Endothelial cell of umbilical vein (primary cell): ENCODE data around the gene SPATS2L. TPM values are rescaled to one million over a fixed set of nuclear protein-coding genes. Genes with fewer than 3 reads are reported as not detected.

Experiments used
- BruUV-seq: library from RNA; stranded (reverse); fragments of 400-500 nt; replicated peaks from 2 replicates; lab custom pipeline; 2021; lab: Mats Ljungman, UMichigan
- CTCF ChIA-PET: fragments of 300-600, 350-600 bp; sonication (Branson Sonifier 250); formaldehyde crosslinking; loops from one replicate; lab custom pipeline; 2021; ENCODE audit warnings: antibody characterized with exemption, inconsistent platforms; lab: Charles Lee
- POLR2A ChIA-PET: fragments of 300-600, 350-600 bp; sonication (Branson Sonifier 250); formaldehyde crosslinking; loops from one replicate; lab custom pipeline; 2021; ENCODE audit warnings: antibody characterized with exemption, inconsistent platforms; lab: Charles Lee
- DNase-seq: peaks from one replicate; pipeline ENCODE4 v3.0.0-alpha.2; 2011; ENCODE audit warnings: low read depth, low spot score
- FAIRE-seq: peaks from 2 replicates; lab custom pipeline; 2011; peaks lifted over from hg19 to GRCh38; lab: Jason Lieb, UNC
- H2AFZ ChIP-seq: 2 replicates; pipeline ENCODE4 v1.6.0; 2012; ENCODE audit warnings: low read depth, low read length, control low read depth, inconsistent platforms
- H3K27ac ChIP-seq: 2 replicates; pipeline ENCODE4 v1.5.1; 2011; ENCODE audit warnings: low read depth, mild to moderate bottlenecking, control low read depth, low read length, moderate library complexity; ENCODE audit not compliant: insufficient read depth
- H3K27me3 ChIP-seq, 2 experiments: 2 replicates each; pipeline versions ENCODE4 v1.6.0 to v1.6.1; 2011; ENCODE audit warnings: low read length in 2 of 2, mixed read lengths in 1 of 2; ENCODE audit not compliant: control insufficient read depth in 2 of 2, insufficient read depth in 2 of 2
- H3K36me3 ChIP-seq, 2 experiments: 2 replicates in 1 of 2; 3 replicates in 1 of 2; pipeline ENCODE4 v1.5.1; 2011; ENCODE audit warnings: low read length in 2 of 2, mild to moderate bottlenecking in 1 of 2, moderate library complexity in 1 of 2; ENCODE audit not compliant: control insufficient read depth in 2 of 2, insufficient read depth in 2 of 2; ENCODE audit errors: extremely low read depth in 1 of 2
- H3K4me1 ChIP-seq: 3 replicates; pipeline ENCODE4 v1.5.1; 2011; ENCODE audit warnings: mild to moderate bottlenecking, low read length; ENCODE audit not compliant: control insufficient read depth, insufficient read depth; ENCODE audit errors: extremely low read depth
- H3K4me2 ChIP-seq: 2 replicates; pipeline ENCODE4 v1.6.1; 2011; ENCODE audit warnings: low read length, control low read depth, mixed read lengths; ENCODE audit not compliant: insufficient read depth
- H3K4me3 ChIP-seq, 3 experiments: fragments of 200-600 bp in 1 of 3; sonication (generic), shearing (Covaris generic) in 1 of 3; replicated peaks in 1 of 3; 2 replicates each; pipeline ENCODE4 v1.5.1; 2011 to 2016; ENCODE audit warnings: control low read depth in 3 of 3, low read length in 3 of 3, mild to moderate bottlenecking in 2 of 3, inconsistent platforms in 1 of 3, low read depth in 1 of 3, moderate library complexity in 1 of 3; ENCODE audit not compliant: insufficient read depth in 1 of 3
- H3K79me2 ChIP-seq: 2 replicates; pipeline ENCODE4 v1.6.0; 2012; ENCODE audit warnings: low read length, inconsistent platforms; ENCODE audit not compliant: control insufficient read depth, insufficient read depth
- H3K9ac ChIP-seq: replicated peaks from 2 replicates; pipeline ENCODE3; 2011; ENCODE audit warnings: low read length, control low read depth; ENCODE audit not compliant: insufficient read depth; ENCODE audit errors: extremely low read depth
- H3K9me1 ChIP-seq: replicated peaks from 3 replicates; pipeline ENCODE4 v1.6.0; 2011; ENCODE audit warnings: mild to moderate bottlenecking, low read length; ENCODE audit not compliant: control insufficient read depth, insufficient read depth; ENCODE audit errors: extremely low read depth
- H3K9me3 ChIP-seq: replicated peaks from 2 replicates; pipeline ENCODE4 v1.5.1; 2012; ENCODE audit warnings: low read length, inconsistent platforms; ENCODE audit not compliant: control insufficient read depth, insufficient read depth
- H4K20me1 ChIP-seq: replicated peaks from 2 replicates; pipeline ENCODE3; 2011; ENCODE audit warnings: mild to moderate bottlenecking, low read length; ENCODE audit not compliant: control insufficient read depth, insufficient read depth; ENCODE audit errors: extremely low read depth
- CTCF ChIP-seq, 2 donors: IDR thresholded peaks; 1 replicate in 1 of 2; 2 replicates in 1 of 2; pipeline ENCODE4 v1.5.1; 2011; ENCODE audit warnings: low read length in 2 of 2, mild to moderate bottlenecking in 2 of 2, moderate library complexity in 2 of 2, control low read depth in 1 of 2, inconsistent platforms in 1 of 2, low read depth in 1 of 2; ENCODE audit not compliant: insufficient read depth in 1 of 2; ENCODE audit errors: extremely low read depth in 1 of 2
- FOS ChIP-seq: IDR thresholded peaks from 2 replicates; pipeline ENCODE4 v1.6.1; 2011; ENCODE audit warnings: mild to moderate bottlenecking, low read length, moderate library complexity, borderline replicate concordance; ENCODE audit not compliant: insufficient read depth
- GATA2 ChIP-seq: IDR thresholded peaks from 2 replicates; pipeline ENCODE4 v1.7.0; 2011; ENCODE audit warnings: low read depth, mild to moderate bottlenecking, moderate library complexity, mixed read lengths, low read length; ENCODE audit not compliant: insufficient read length, insufficient read depth
- MYC ChIP-seq: IDR thresholded peaks from one replicate; pipeline ENCODE4 v1.6.1; 2011; ENCODE audit warnings: mild to moderate bottlenecking, low read depth, low read length
- POLR2A ChIP-seq: IDR thresholded peaks from 2 replicates; pipeline ENCODE4 v1.6.1; 2012; ENCODE audit warnings: low read depth, mild to moderate bottlenecking, control low read depth, low read length
- dilution Hi-C: fragments of 300-500 bp; cut with MboI; formaldehyde crosslinking; loops from one replicate; pipeline ENCODE4 v1.15.0; 2019; ENCODE audit warnings: low sequenced_read_pairs; ENCODE audit not compliant: extremely low pct_ligation_motif_present
- intact Hi-C: fragments of 100-400 bp; cut with micrococcal nuclease; formaldehyde crosslinking; loops from one replicate; pipeline ENCODE4 v1.10.0; 2022
- polyA plus RNA-seq, 4 experiments: library from polyadenylated mRNA; depleted of rRNA in 3 of 4; stranded (reverse) in 3 of 4; unstranded in 1 of 4; fragments of >200 nt; gene quantifications; 2 replicates each; pipeline versions ENCODE4 v1.2.1 to v1.2.3, GENCODE V29; 2011 to 2012; ENCODE audit warnings: missing spikeins in 1 of 4
- total RNA-seq: library from RNA; stranded (reverse); gene quantifications from 2 replicates; pipeline ENCODE4 v1.2.3, GENCODE V29; 2021

The SPATS2L gene
- total and polyA plus RNA-seq, 2 donors (not counting 3 experiments of a cell fraction or from before 2014, with no cell fraction given), result 29.1 to 72.9 TPM

- Histone ChIP-seq H3K4me2 (no peak overlapping the region), H3K79me2 (peaks cover 74% of the 10 kb centered on the region), H4K20me1 (peaks cover 10% of the 10 kb centered on the region), H3K4me1 (peaks cover 8% of the 10 kb centered on the region), H2AFZ (no peak overlapping the region), H3K9me1 (no peaks in the 10 kb centered on the region), H3K9me3 (no peaks in the 10 kb centered on the region), H3K27me3 (no peaks in the 10 kb centered on the region), H3K36me3 (peaks cover 0 to 2% of the 10 kb centered on the region in 2 experiments), H3K27ac (no peak overlapping the region), H3K9ac (no peak overlapping the region), H3K4me3 (no peak overlapping the region)
- no peak for TF ChIP-seq FOS
- ChIA-PET POLR2A (no interaction called here), CTCF (interaction anchor here (0.9 to 2.2 kb wide), 7 partner anchors 13 to 336 kb away, joined by 3 to 16 read pairs (median 4); partner anchors contain the start of gene KCTD18)
- no peak for FAIRE-seq
- BruUV-seq, result no TSS peak
- dilution Hi-C loops (no loop called here), intact Hi-C loops (loop anchor here (2.0 to 5.0 kb wide), 2 partner anchors 69 to 148 kb away; no protein-coding TSS in a partner anchor)
- DNase-seq, result no peak
Measured at GRCh38 chr2:200309296-200310049, 3.0 kb downstream of the SPATS2L start.

DNA sequence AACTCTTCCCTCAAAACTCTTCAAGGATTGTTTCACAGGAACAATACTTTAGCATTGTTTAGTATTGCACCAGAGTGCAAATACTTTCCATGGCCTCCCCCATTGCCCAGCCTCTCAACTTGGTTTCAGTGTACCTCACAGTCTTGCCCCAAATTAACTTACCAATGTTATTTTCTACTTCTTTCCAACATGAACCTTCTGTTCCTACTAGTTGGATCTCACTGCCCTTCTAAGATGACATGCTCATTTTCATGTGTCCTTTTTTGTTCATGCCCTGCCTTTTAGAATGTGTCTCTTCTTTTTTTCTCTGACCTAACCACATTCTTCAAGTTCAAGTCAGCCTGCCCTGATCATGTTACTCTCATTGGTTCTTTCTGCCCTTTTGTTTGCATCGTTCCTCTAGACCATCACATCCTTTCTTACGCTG is 4.1 kb downstream of the SPATS2L start:
- Histone ChIP-seq H3K9ac (no peak overlapping the region), H4K20me1 (peaks cover 10% of the 10 kb centered on the region), H3K27ac (no peak overlapping the region), H3K4me2 (no peak overlapping the region), H3K27me3 (no peaks in the 10 kb centered on the region), H3K9me3 (no peaks in the 10 kb centered on the region), H3K9me1 (no peaks in the 10 kb centered on the region), H2AFZ (no peak overlapping the region), H3K4me1 (peaks cover 8% of the 10 kb centered on the region), H3K4me3 (no peak overlapping the region), H3K36me3 (peaks cover 0 to 2% of the 10 kb centered on the region in 2 experiments), H3K79me2 (peaks cover 84% of the 10 kb centered on the region)
- no peak for FAIRE-seq
- BruUV-seq, result TSS peak; percentile 0
- TF ChIP-seq CTCF (IDR thresholded peaks at IDR 0.05; ENCODE audit: extremely low read depth in 1 of 2, insufficient read depth in 1 of 2, low read depth in 1 of 2, low read length in 2 of 2) (no peak), POLR2A (no peak), FOS (no peak), MYC (no peak), GATA2 (no peak)
- no peak for DNase-seq
- dilution Hi-C loops (no loop called here), intact Hi-C loops (no loop called here)
- ChIA-PET POLR2A (no interaction called here), CTCF (no interaction called here)
